Left renal pelvis (tissue), 4 donors: ENCODE measurements around the gene MOB3B. TPM values are rescaled to one million over a fixed set of nuclear protein-coding genes. Genes with fewer than 3 reads are reported as not detected.
"Not testable (repeated sequence)": the region's sequence is repeated elsewhere in the genome, so short reads cannot be mapped to it uniquely, and the experiment has no call there.

Source experiments
- DNase-seq, 4 donors: peaks; one replicate each; pipeline ENCODE4 v3.0.0-alpha.2; 2013; ENCODE audit warnings: low read depth in 4 of 4, low spot score in 3 of 4
- polyA plus RNA-seq, 4 donors: library from polyadenylated mRNA; unstranded; fragments of 120-200 nt; gene quantifications; one replicate each; pipeline ENCODE4 v1.2.1, GENCODE V29; 2013; ENCODE audit not compliant: insufficient read length in 4 of 4

Gene MOB3B
- polyA plus RNA-seq, 4 donors, result 4.9 to 27.1 (median 23.4) TPM

DNA sequence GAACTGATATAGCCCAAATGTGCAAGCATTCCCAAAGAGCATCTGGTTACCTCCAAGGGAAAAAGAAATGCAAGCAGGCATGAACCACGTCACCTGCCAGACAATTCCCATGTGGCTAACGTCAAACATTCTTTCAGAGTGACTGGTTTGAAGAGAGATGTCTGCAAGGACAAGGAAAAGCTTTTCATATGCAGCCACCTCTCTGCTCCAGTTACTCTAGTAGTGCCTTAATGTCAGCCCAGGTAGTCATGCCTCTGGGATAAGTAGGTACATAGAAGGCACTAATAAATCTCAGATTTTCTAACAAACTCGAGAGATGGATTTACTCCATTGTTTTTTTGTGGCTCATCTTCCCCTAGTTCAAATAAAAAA is 102.4 kb downstream of the MOB3B start:
- no peak for DNase-seq

DNA sequence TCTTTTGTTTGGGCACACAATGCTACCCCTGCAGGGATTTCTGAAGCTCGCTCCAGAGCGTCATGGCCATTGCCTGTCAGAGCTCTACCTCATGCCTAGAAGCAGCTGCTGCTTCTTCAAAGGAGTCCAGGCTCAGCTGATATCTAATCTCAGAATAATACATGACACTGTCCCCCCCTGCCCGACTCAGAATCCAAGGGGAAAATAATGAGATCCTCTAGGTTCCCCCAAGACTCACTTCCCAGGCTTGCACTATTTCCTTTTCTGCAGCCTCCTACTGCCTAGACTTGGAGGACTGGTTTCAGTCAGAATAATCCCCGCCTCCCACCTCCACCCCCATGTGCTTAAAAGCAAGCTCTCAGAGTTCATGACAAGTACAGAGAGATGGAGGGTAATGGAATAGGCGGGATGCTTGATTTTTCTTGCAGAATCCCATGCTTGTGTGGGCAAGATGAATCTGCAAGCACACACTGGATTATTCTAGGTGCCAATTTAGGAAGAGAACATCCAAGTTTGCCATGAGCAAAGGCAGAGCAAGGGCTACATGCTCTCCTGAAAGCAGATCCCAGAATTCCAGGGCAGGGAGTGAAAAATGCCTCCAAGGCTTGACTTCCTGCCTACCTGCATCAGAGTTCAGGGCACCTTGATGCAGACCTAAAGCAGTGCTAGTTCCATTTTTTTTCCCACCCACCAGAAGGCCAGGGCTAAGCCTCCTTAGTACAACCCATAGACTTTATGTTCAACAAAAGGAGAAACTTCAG is 102.9 kb downstream of the MOB3B start:
- DNase-seq, result no peak

DNA sequence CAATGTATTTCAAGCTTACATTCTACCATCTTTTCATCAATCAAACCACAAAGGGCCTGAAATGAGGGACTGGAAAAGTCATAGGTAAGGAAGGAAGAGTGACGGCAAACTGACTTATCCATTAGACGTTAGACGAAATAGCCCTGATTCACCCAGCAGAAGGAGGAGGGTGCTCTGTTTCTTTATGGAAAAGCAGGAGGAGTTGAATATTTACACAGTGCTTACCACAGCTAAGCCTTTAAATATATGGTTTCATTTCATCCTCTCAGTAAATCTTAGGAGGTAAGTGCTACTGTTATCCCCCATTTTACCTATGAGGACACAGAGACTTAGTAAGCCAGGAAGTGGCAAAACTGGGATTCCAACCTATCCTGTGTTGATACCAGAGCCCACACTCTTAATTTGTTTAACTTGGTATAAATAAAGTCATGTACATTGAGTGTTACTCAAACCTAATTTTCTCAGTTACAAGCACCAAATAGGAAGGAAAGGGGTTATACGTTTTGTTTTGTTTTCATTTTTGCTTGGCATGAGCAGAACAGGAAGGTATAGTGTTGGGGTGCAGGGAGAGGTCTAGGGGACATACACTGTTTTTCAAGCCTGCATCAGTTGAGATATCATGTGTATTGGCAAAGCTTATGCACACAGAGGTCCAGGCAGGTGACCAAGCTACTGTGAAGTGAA is 103.6 kb downstream of the MOB3B start:
- DNase-seq, result no peak

DNA sequence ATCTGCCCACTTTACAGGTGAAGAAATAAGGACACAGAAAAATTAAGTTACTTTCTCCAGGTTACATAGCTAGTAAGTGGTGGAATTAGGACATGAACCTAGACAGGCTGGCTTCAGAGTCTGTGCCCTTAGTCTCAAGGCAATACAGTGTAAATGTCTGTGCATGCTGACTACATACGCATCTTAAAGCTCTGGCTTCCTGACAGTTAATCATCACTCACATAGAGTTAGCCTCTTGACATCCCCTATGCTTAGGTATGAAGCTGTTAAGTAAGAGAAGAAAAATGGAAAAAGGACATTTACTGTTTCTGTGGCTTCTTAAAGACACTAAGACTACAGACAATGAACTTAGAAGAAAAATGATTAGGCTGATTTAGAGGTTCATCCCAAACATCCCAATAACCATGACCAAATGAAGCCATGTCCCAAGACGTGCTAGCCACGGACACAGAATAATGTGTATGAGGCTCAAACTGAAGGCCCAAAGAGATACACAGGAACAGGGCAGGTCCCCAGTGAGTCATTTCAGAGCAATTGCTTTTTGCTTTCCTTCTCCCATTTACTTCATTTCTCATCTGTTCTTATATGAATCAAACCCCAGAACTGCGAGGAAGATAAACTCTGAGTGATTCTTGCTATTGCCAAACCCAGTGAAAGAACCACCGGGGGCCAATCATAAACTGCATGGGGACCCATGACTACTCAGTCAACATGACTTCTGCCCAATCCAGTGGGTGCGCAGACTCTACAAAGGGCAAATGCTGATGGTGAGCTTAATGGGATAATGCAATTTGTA is 105.5 kb downstream of the MOB3B start:
- no peak for DNase-seq

DNA sequence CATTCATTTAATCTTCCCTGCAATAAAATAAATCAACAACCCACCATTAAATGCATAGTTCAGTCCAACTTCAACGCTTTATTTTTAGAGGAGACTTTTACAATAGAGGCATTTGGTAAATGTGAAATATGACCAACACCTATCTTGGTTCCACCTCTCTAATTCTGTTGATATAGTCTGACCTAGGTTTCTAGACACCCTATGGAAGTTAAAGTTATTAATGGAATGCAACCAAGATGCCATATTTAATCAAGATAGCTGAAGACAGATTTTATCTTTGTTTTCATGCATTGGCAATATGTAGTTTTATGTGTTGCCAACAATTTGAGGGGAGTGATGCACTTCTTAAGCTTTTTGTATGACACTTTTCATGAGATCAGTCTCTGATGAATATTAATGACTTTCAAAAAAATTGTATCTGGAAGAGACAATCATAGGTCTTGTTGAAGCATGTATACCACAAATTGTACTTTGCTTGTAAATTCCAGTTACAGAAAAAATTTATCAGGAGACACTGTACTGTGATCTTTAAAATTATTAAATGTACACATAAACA is 107.3 kb downstream of the MOB3B start:
- no peak for DNase-seq

DNA sequence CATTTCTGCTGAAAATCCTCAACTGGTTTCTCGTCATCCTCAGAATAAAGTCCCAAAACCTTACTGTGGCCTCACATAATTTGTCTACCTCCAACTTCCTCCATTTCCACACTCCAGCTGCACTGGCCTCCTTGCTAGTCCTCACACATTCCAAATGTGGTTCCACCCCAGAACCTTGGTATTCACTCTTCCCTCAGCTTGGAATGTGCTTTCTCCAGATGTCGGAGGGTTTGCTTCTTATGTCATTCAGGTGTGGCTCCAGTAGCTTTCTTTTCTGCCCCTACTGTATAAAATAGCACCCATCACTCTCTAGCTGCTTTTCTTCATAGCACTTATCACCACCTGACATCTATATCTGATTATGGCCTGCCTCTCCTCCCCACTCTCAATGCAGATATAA is 108.0 kb downstream of the MOB3B start:
- no peak for DNase-seq

DNA sequence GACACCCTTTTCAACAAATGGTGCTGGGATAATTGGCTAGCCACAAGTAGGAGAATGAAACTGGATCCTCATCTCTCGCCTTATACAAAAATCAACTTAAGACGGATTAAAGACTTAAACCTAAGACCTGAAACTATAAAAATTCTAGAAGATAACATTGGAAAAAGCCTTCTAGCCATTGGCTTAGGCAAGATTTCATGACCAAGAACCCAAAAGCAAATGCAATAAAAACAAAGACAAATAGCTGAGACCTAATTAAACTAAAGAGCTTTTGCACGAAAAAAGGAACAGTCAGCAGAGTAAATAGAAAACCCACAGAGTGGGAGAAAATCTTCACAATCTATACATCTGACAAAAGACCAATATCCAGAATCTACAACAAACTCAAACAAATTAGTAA is 110.1 kb downstream of the MOB3B start:
- not testable (repeated sequence) for DNase-seq

DNA sequence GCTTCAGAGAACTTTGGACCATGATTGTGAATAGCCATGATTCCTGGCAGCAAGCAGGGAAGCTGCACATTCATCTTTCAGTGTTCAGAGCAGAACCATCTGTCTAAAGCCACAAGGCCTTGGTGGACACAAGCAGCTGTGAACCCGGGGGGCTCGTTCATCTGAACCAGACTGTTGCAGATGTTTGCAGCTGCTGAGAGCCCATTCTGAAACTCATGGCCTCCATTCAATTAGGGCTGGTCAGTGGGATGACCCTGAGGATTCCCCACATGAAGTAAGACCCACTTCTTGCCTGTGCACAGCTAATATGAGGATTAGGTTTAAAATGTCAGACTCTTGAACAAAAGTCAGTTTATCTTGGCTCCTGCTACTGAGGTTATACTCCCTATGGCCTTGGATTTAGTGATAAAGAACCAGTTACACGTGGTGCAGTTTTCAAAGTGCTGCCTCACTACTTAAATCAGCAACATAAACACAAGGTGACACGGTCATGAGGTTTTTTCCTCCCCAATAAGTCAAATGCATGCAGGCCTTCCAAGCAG is 115.3 kb downstream of the MOB3B start:
- peak; percentile 75 to 82 (median 76) for DNase-seq

DNA sequence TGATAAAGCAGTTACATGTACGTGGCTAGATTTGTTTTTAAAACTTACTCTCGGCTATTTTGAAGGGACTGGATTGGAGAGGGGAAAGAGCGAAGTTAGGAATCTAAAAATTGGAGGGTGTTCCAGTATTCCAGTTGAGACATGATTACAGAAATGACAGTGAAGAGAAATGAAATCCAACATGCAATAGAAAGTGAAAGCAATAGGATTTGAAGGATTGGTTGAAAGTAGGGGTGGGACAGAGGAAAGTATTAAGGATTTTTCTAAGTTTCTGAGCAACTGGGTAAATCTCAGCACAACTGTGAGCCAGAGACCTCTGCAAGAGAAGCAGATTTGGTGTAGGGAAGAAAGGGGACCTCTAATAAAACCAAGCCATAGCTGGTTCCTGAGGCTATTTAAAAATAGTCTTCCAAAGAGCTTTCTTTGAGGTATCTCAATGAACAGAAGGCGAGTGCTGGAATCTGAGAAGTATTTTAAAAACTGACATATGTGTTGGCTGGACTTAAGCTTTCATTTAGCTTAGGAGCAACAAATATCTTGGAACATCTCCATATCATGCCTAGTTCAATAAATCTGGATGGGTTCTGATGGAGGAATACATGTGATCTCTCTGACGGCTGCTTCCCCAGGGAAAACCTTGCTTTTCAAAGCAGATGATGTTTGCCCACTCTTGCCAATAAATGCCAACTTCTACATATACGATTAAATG is 115.9 kb downstream of the MOB3B start:
- DNase-seq, result no peak

DNA sequence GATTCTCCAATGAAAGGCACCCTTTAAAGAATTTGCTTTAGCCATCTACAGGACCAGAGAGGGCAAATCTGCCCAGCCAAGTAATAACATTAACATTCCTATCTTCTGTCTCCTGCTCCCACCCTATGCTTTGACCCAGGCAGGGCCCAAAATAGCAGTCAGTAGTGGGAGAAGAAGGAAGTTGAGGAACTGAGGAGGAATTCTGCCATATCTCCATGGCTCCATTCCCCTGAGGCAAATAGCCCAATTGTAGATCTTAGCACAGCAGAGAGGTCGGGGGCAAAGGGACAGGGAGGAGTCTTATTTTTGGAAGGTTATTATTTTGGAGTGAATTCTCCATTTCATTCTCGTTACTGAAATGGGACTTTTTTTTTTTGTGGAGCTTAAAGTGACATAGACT is 116.7 kb downstream of the MOB3B start:
- no peak for DNase-seq

DNA sequence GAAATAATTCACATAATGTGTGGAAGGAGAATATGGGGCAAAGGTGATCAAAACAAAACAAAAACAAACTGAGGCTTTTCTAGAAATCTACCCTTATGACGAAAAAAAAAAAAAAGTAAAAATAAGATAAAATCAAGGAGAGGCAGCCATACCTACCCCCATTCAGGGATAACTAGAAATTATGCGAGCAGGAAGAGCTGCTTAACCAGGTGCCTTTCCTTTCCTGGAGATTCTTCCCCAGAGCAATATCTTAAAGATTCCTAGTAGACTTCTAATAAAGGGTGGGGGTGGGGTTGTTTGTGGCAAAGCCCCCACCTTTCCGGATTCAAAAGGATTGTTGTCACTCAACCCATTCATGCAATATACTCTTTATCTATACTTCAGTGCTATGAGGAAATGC is 117.5 kb downstream of the MOB3B start:
- DNase-seq, result no peak

DNA sequence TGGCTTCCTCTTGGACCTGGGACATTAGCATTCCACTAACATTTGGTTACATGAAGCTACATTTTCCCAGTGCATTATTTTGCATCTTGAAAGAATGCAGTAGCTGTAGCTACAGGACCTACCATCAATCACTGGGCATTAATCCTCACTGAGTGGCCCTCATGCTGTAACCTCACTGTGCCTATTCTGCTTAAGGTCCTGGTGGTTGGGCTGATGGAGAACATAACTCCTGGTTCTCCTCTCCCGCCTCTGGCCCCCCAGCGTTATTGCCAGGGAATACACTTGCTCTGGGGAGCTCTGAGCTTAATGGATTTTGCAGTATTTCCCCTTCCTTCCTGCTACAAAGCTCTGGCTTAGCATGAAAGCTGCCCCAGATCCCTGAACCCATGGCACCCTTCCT is 121.1 kb downstream of the MOB3B start:
- no peak for DNase-seq

DNA sequence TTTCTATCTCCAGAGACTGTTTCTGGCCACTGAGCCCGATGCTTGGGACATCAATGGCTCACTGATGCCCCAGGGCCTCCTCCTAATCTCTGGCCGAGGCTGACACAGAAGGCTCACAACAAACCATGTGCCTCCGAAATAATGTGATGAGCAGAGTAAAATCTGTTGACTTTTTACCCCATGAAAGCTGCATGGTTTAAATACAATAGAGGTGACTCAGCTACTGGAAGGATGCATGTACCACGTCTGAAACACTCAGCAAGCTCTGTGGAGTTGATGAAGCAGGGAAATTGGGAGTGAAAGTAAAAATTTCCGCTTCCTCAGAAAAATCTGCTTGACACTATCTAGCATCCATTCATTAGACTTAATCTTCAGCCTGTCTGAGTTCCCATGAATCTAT is 121.6 kb downstream of the MOB3B start:
- DNase-seq, result no peak

DNA sequence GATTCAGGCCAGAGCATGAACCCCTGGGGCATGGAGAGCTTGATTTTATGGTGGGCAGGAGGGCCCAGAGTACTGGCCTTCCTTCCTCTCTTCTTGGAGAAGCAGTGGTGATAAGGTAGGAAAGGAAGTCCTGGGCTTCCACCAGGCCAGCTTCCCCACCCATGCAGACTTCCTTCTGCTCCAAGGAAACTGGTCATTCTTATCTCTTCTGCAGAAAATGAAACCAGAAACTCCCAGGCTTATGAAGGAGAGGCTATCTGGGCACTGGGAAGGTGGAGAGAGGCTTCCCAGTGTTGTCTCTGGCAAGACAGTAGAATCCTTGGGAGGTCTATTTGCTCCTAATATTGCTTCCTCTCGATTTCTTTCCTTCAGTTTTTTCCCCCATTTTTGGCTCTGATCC is 122.1 kb downstream of the MOB3B start:
- no peak for DNase-seq

DNA sequence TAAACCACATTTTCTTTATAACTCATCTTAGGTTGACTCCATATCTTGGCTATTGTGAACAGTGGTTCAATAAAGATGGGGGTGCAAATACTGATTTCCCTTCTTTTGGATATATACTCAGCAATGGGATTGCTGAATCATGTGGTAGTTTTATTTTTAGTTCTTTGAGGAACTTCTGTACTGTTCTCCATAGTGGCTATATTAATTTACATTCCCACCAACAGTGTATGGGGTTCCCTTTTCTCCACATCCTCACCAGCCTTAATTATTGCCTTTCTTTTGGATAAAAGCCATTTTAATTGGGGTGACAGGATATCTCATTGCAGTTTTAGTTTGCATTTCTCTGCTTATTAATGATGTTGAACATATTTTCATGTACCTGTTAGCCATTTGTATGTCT is 125.0 kb downstream of the MOB3B start:
- DNase-seq, result no peak

DNA sequence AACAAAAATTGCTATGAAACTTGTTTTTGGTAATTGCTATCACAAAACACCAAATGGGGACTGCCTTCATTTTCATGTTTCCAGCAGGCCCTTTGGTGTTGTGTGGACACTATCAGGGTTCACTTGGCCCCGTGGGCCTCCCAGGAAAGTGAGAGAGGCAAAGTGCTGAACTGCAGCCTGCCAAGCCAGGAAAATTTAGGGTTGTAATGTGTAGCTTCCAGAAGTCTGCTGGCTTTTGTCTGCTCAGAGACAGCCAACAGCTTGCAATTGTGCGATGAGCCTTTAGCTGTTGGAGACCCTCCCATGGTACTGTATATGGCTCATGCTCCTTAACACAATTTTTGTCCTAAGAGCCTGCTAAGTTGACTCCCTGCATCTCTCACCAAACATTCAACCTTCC is 127.0 kb downstream of the MOB3B start:
- no peak for DNase-seq

DNA sequence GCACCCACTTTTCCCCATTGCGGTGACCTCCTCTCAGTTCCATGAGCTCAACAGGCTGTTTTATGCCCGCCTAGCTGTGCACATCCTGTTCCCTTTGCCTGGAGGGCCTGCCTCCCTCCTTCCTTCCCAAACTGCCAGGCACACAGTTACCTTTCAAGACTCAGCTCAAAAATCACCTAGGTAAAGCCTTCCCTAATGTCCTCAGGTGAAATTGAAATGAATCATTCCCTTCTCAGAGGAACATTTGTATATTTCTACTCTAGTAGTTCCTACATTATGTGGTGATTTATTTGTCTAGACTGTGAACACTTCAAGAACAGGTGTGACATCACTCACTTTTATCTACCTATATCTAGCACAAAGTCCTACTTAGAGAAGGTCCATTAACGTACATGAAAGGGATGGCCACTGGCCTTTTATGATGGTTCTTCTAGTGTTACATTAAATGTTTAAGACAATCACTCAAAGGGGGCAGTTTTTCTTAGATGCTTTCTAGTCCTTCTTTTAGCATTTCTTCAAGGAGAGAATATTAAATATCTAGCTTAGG is 129.2 kb downstream of the MOB3B start:
- DNase-seq, result no peak

DNA sequence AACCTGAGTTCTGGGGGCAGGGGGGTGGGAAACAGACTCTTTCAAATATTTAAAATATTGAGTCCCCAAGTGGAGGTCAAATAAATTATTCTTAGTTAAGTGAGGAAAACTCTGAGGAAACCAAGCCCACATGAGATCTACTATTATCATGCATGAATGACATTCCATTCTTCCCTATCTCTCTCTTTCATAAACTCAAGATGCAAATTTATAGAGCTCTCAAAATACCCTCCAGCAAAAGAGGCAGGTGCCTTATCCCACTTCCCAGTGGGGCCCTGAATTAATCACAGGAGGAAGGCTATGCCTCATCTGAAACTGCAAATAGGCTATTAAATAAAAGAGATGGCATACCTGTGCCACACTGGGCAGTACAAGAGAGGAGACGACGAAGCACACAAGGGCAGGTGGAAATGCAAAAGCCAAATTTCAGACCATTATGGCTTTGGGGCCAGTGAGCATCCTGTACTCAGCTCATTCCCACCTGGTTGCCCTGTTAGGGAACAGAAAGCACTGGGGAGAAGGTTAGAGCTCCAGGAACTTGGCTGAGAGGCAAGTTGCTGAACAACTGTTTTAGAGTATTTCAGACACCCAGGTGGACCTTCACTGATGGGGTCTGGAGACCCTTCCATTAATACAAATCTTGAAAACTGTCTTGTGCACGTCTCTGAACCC is 130.5 kb downstream of the MOB3B start:
- no peak for DNase-seq

DNA sequence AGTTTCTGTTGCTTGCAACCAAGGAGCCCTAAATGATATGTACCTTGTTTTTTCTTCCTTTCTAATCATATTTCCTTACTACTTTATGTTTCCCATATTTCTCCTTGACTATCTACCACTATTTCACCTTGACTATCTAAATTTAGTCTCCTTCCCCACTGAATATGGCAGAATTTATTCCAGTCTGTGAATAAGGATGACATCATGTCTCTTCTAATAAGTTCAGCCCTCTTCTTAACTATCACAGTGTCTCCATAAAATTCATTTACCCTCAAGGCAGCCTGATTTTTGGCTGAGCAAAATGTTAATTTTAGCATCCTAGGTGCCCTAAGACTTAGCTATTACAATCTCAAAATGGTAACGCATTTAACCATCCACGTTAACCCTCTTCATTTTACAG is 133.1 kb downstream of the MOB3B start:
- no peak for DNase-seq

DNA sequence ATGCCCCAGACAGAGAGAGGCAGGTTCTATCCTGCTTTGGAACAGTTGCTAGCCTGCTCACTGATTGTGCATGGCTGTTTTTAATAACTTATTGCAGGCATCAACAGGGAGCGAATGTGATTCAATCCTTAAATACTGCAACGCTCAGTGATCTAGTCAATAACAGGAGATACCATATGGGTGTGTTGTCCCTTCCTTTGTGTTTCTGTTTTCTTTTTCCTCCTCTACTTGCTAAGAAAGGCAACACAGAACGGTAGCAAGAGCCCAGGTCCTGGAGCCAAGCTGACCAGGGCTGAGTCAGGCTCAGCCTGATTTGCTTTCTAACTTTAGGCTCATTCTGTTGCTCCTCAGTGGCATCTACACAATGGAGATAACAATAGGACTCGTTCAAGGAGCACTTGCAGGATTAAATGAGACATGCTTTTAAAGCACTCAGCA is 134.1 kb downstream of the MOB3B start:
- DNase-seq, result no peak
